Uterus (tissue), 2 donors: ENCODE data around the gene CCSER1.

Experiments
- POLR2A ChIP-seq, 2 donors: fragments of 450-650 bp; IDR thresholded peaks; one replicate each; pipeline ENCODE4 v1.6.1; 2016; ENCODE audit warnings: antibody characterized with exemption in 2 of 2, mild to moderate bottlenecking in 1 of 2, moderate library complexity in 1 of 2
- TF ChIP-seq, protein P1 (sequence below), 4 experiments: fragments of 200-600 bp in 2 of 4; fragments of 450-650 bp in 2 of 4; sonication (generic) in 2 of 4; IDR thresholded peaks; one replicate each; pipeline ENCODE4 v1.5.1; 2016 to 2019; ENCODE audit warnings: antibody characterized with exemption in 4 of 4, mild to moderate bottlenecking in 2 of 4, moderate library complexity in 1 of 4

DNA sequence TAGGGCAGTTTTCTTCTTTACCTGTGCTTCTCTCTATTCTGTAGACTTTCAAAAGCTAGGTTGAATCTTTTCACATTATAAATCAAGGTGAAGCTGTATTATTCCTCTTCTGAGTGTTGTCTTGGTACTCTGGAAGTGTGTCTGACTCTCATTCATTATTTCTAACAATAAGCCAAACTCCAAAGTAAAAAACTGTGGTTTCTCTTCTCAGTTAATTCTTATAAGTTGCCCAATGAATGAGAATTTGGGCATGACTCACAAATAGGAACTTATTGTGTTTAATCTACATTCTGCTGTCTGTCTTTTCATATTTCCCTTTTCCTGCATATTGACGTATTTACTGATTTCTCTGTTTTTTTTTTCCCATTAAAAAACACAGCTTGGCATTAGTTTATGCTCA lies 714.5 kb downstream of the CCSER1 start:
- TF ChIP-seq, protein P1, sequence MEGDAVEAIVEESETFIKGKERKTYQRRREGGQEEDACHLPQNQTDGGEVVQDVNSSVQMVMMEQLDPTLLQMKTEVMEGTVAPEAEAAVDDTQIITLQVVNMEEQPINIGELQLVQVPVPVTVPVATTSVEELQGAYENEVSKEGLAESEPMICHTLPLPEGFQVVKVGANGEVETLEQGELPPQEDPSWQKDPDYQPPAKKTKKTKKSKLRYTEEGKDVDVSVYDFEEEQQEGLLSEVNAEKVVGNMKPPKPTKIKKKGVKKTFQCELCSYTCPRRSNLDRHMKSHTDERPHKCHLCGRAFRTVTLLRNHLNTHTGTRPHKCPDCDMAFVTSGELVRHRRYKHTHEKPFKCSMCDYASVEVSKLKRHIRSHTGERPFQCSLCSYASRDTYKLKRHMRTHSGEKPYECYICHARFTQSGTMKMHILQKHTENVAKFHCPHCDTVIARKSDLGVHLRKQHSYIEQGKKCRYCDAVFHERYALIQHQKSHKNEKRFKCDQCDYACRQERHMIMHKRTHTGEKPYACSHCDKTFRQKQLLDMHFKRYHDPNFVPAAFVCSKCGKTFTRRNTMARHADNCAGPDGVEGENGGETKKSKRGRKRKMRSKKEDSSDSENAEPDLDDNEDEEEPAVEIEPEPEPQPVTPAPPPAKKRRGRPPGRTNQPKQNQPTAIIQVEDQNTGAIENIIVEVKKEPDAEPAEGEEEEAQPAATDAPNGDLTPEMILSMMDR (IDR thresholded peaks at IDR 0.05) = no peak
- no peak for TF ChIP-seq POLR2A (IDR thresholded peaks at IDR 0.05)
